Stomach smooth muscle (tissue), 2 donors: ENCODE data around the gene POLG2.
"Not testable (repeated sequence)": the region's sequence is repeated elsewhere in the genome, so short reads cannot be mapped to it uniquely, and the experiment has no call there.

Experiments used
- H3K27ac ChIP-seq: one replicate; pipeline ENCODE4 v1.7.0; 2013; ENCODE audit warnings: mild to moderate bottlenecking, low read length, inconsistent platforms
- H3K27me3 ChIP-seq, 2 donors: one replicate each; pipeline ENCODE4 v1.7.0; 2013; ENCODE audit warnings: low read length in 2 of 2; ENCODE audit not compliant: insufficient read depth in 2 of 2, control insufficient read depth in 1 of 2
- H3K36me3 ChIP-seq, 2 donors: one replicate each; pipeline ENCODE4 v1.7.0; 2013; ENCODE audit warnings: low read length in 2 of 2; ENCODE audit not compliant: control insufficient read depth in 2 of 2, insufficient read depth in 2 of 2
- H3K4me1 ChIP-seq: one replicate; pipeline ENCODE4 v1.7.0; 2013; ENCODE audit warnings: low read length; ENCODE audit not compliant: control insufficient read depth, insufficient read depth
- H3K4me3 ChIP-seq, 2 donors: one replicate each; pipeline ENCODE4 v1.7.0; 2013; ENCODE audit warnings: low read length in 2 of 2
- H3K9ac ChIP-seq, 2 donors: one replicate each; pipeline ENCODE4 v1.7.0; 2013; ENCODE audit warnings: low read length in 2 of 2, mild to moderate bottlenecking in 1 of 2
- H3K9me3 ChIP-seq, 2 donors: one replicate each; pipeline ENCODE4 v1.7.0; 2013; ENCODE audit warnings: low read length in 2 of 2; ENCODE audit not compliant: control insufficient read depth in 2 of 2
- donor health status: healthy.
- donor health status: Pancreatic carcinoma.

POLG2 gene

DNA sequence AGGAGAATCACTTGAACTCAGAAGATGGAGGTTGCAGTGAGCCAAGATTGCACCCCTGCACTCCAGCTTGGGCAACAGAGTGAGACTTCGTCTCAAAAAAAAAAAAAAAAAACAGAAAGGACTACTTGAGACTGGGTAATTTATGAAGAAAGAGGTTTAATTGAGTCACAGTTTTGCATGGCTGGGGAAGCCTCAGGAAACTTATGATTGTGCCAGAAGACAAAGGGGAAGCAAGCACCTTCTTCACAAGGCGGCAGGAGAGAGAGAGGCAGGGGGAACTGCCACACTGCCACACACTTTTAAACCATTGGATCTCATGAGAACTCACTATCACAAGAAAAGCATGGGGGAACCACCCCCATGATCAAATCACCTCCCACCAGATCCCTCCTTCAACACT, 56.9 kb downstream of the POLG2 start:
- Histone ChIP-seq H3K4me3 (no peak overlapping the region), H3K27me3 (no peaks in the 10 kb centered on the region), H3K4me1 (no peaks in the 10 kb centered on the region), H3K9me3 (peaks cover 0 to 3% of the 10 kb centered on the region in 2 donors), H3K36me3 (no peaks in the 10 kb centered on the region), H3K27ac (no peak overlapping the region), H3K9ac (no peak overlapping the region)

- not testable (repeated sequence) for H3K9ac ChIP-seq, H3K27ac ChIP-seq, H3K4me3 ChIP-seq, H3K9me3 ChIP-seq, H3K4me1 ChIP-seq, H3K36me3 ChIP-seq, H3K27me3 ChIP-seq
Measured at GRCh38 chr17:64439521-64439920, 57.3 kb downstream of the POLG2 start.

DNA sequence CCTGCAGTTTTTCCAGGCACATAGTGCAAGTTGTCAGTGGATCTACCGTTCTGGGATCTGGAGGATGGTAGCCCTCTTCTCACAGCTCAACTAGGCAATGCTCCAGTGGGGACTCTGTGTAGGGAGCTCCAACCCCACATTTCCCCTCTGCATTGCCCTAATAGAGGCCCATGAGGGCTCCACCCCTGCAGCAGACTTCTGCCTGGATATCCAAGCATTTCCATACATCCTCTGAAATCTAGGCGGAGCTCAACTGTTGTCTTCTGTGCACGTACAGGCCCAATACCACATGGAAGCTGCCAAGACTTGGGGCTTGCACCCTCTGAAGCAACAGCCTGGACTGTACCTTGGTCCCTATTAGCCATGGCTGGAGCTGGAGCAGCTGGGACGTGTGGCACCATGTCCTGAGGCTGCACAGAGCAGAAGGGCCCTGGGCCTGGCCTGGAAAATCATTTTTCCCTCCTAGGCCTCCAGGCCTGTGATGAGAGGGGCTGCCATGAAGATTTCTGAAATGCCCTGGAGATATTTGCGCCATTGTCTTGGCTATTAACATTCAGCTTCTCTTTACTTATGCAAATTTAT, 58.8 kb downstream of the POLG2 start:
- H3K36me3 ChIP-seq = no peaks in the 10 kb centered on the region
- no peaks in the 10 kb centered on the region for H3K4me1 ChIP-seq
- no peak overlapping the region for H3K27ac ChIP-seq
- no peak overlapping the region for H3K4me3 ChIP-seq
- no peak overlapping the region for H3K9ac ChIP-seq
- no peaks in the 10 kb centered on the region for H3K27me3 ChIP-seq
- peaks cover 0 to 3% of the 10 kb centered on the region in 2 donors for H3K9me3 ChIP-seq

GRCh38 chr17:64431534-64431933, 65.3 kb downstream of the POLG2 start:
- no peaks in the 10 kb centered on the region for H3K4me1 ChIP-seq
- H3K4me3 ChIP-seq = no peak overlapping the region
- H3K9me3 ChIP-seq = no peaks in the 10 kb centered on the region
- H3K36me3 ChIP-seq = no peaks in the 10 kb centered on the region
- no peak overlapping the region for H3K27ac ChIP-seq
- no peak overlapping the region for H3K9ac ChIP-seq
- no peaks in the 10 kb centered on the region for H3K27me3 ChIP-seq

- not testable (repeated sequence) for H3K27me3 ChIP-seq, H3K9me3 ChIP-seq, H3K36me3 ChIP-seq, H3K9ac ChIP-seq, H3K4me3 ChIP-seq, H3K27ac ChIP-seq, H3K4me1 ChIP-seq
Measured at GRCh38 chr17:64430036-64430435, 66.8 kb downstream of the POLG2 start.

DNA sequence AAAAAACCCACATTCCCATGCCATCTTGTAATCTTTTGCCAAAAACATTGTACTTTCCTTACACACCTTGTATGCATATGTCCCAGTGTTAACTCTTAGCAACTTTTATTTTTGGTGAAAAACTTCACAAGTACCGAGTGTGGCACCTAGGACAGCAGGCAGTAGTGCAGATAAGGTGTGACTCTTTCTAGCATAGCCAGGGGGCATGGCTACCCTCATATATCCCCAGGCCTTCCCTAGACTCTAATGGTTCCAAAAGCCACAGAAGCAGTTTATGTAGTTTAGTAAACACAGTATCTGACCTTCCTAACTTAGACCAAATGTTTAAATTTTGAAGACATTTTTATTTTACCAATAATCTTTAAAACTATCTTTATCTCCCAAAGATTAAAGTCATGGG, 68.4 kb downstream of the POLG2 start:
- no peak overlapping the region for H3K27ac ChIP-seq
- no peak overlapping the region for H3K4me3 ChIP-seq
- no peaks in the 10 kb centered on the region for H3K4me1 ChIP-seq
- no peaks in the 10 kb centered on the region for H3K36me3 ChIP-seq
- H3K27me3 ChIP-seq = no peaks in the 10 kb centered on the region
- H3K9me3 ChIP-seq = no peaks in the 10 kb centered on the region
- no peak overlapping the region for H3K9ac ChIP-seq
